22Rv1 (cell line): ENCODE data around the gene ATG4B.

ENCODE experiments used
- ZFX ChIP-seq: fragments of 450-650 bp; IDR thresholded peaks from 2 replicates; pipeline ENCODE4 v1.6.1; 2017; ENCODE audit warnings: antibody characterized with exemption, borderline replicate concordance
- TF ChIP-seq, protein P1 (sequence below): fragments of 450-650 bp; IDR thresholded peaks from 2 replicates; pipeline ENCODE4 v1.5.1; 2017; ENCODE audit warnings: mild to moderate bottlenecking

DNA sequence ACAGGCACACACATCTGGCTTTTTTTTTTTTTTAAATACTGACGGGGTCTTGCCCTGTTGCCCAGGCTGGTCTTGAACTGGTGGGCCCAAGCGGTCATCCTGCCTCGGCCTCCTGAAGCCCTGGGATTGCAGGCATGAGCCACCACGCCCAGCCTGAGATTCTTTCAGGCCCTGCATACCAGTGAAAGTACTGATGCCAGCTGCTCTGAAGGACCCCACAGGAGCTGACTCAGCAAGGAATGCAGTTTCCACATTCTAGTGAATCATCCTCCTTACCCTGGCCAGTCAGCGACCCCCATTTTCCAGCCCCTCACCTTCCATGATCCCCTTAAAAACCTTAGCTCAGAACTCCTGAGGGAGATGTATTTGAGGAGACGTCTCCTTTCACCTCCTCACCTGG is 55.0 kb downstream of the ATG4B start:
- TF ChIP-seq, protein P1, sequence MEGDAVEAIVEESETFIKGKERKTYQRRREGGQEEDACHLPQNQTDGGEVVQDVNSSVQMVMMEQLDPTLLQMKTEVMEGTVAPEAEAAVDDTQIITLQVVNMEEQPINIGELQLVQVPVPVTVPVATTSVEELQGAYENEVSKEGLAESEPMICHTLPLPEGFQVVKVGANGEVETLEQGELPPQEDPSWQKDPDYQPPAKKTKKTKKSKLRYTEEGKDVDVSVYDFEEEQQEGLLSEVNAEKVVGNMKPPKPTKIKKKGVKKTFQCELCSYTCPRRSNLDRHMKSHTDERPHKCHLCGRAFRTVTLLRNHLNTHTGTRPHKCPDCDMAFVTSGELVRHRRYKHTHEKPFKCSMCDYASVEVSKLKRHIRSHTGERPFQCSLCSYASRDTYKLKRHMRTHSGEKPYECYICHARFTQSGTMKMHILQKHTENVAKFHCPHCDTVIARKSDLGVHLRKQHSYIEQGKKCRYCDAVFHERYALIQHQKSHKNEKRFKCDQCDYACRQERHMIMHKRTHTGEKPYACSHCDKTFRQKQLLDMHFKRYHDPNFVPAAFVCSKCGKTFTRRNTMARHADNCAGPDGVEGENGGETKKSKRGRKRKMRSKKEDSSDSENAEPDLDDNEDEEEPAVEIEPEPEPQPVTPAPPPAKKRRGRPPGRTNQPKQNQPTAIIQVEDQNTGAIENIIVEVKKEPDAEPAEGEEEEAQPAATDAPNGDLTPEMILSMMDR: no peak
- no peak for TF ChIP-seq ZFX
